K562 (cell line): ENCODE results near the gene SLC26A3. TPM values are rescaled to one million over a fixed set of nuclear protein-coding genes. Genes with fewer than 3 reads are reported as not detected.

Experiments used
- CBFA2T3 ChIP-seq: fragments of 450-650 bp; IDR thresholded peaks from 2 replicates; pipeline ENCODE4 v1.6.1; 2017
- EWSR1 ChIP-seq: fragments of 450-650 bp; IDR thresholded peaks from 2 replicates; pipeline ENCODE4 v1.6.1; 2018; ENCODE audit warnings: borderline replicate concordance, mild to moderate bottlenecking, low read depth, moderate library complexity; ENCODE audit not compliant: partially characterized antibody
- GABPB2 ChIP-seq: fragments of 250-450 bp; sonication (Bioruptor Pico); conservative IDR thresholded peaks from 2 replicates; pipeline ENCODE4 v1.5.1; 2021; ENCODE audit warnings: mild to moderate bottlenecking
- HDGF ChIP-seq: fragments of 450-650 bp; IDR thresholded peaks from 2 replicates; pipeline ENCODE4 v1.6.1; 2016
- MEIS2 ChIP-seq: fragments of 450-650 bp; IDR thresholded peaks from 2 replicates; pipeline ENCODE4 v1.6.1; 2014; ENCODE audit warnings: mild to moderate bottlenecking; ENCODE audit not compliant: partially characterized antibody
- SMARCA4 ChIP-seq: fragments of 450-650 bp; IDR thresholded peaks from 2 replicates; pipeline ENCODE4 v1.6.1; 2016
- TEAD4 ChIP-seq, 2 experiments: sonication (generic) in 1 of 2; formaldehyde crosslinking in 1 of 2; IDR thresholded peaks; 2 replicates each; pipeline versions ENCODE4 v1.6.1 to v1.8.0; 2012 to 2022; ENCODE audit warnings: borderline replicate concordance in 1 of 2, inconsistent platforms in 1 of 2, low read length in 1 of 2, mild to moderate bottlenecking in 1 of 2, missing genetic modification reagents in 1 of 2
- TRIM24 ChIP-seq, 2 experiments: fragments of 450-650 bp; IDR thresholded peaks; 2 replicates each; pipeline ENCODE4 v1.6.1; 2016
- polyA plus RNA-seq, 8 experiments: library from polyadenylated mRNA; depleted of rRNA in 4 of 8; stranded (reverse) in 5 of 8; unstranded in 3 of 8; fragments of >200 nt; fragmentation: Nextera tagmentation in 2 of 8; fragmentation: Illumina TruSeq in 1 of 8; extraction: Ambion mirVana in 2 of 8; extraction: Trizol in 1 of 8; gene quantifications; 2 replicates each; pipeline versions ENCODE4 v1.2.1 to v1.2.3, GENCODE V29; 2011 to 2014; ENCODE audit warnings: inconsistent platforms in 1 of 8, missing spikeins in 1 of 8
- total RNA-seq, 7 experiments: library from RNA; depleted of rRNA in 6 of 7; stranded (reverse); fragments of >200 nt in 6 of 7; fragmentation: Illumina TruSeq in 2 of 7; extraction: Trizol in 2 of 7; gene quantifications; 2 replicates each; pipeline versions ENCODE4 v1.2.1 to v1.2.3, GENCODE V29; 2011 to 2021; ENCODE audit warnings: low replicate concordance in 1 of 7
- TF ChIP-seq, protein P1 (sequence below): fragments of 250-450 bp; sonication (Bioruptor Pico); IDR thresholded peaks from 2 replicates; pipeline ENCODE4 v1.4.0; 2020
- TF ChIP-seq, protein P2 (sequence below): fragments of 200-800 bp; sonication (Bioruptor generic); IDR thresholded peaks from 2 replicates; pipeline ENCODE4 v1.6.1; 2016; ENCODE audit warnings: missing genetic modification characterization, missing compliant biosample characterization
- TF ChIP-seq, protein P3 (sequence below): fragments of 450-650 bp; formaldehyde crosslinking; IDR thresholded peaks from 2 replicates; pipeline ENCODE4 v1.4.0; 2020; ENCODE audit warnings: mild to moderate bottlenecking, moderate library complexity
- TF ChIP-seq, protein P4 (sequence below): sonication (generic); formaldehyde crosslinking; IDR thresholded peaks from 2 replicates; pipeline ENCODE4 v1.8.0; 2022; ENCODE audit warnings: mild to moderate bottlenecking, missing genetic modification reagents
- TF ChIP-seq, protein P5 (sequence below): sonication (generic); formaldehyde crosslinking; IDR thresholded peaks from 2 replicates; pipeline ENCODE4 v1.4.0; 2020; ENCODE audit warnings: mild to moderate bottlenecking, missing genetic modification reagents

The SLC26A3 gene
- total and polyA plus RNA-seq, 9 of the 15 experiments (the other 6 are each of a cell fraction or from before 2014, with no cell fraction given) = 0.86 TPM; not detected in 8

DNA sequence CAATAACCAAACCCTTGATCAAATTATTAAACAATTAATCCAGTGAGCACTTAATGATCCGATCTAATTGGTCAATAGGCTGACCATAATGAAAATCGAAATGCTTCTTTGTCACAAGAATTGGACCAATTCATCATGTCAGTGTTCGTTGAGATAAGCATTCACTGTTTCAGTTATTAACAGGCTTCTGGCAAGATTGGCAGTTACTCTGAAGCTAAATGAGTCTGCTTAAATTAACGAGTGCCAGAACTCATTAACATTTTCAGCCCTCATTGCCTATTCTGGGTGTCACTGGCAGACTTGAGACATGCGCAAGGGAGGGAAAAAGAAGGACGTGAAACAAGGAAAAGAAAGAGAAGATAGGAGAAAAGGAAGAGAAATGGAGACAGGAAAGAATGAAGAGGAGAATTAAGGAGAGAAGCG, 30.7 kb upstream of the SLC26A3 start (continued):
- TF ChIP-seq, protein P1, sequence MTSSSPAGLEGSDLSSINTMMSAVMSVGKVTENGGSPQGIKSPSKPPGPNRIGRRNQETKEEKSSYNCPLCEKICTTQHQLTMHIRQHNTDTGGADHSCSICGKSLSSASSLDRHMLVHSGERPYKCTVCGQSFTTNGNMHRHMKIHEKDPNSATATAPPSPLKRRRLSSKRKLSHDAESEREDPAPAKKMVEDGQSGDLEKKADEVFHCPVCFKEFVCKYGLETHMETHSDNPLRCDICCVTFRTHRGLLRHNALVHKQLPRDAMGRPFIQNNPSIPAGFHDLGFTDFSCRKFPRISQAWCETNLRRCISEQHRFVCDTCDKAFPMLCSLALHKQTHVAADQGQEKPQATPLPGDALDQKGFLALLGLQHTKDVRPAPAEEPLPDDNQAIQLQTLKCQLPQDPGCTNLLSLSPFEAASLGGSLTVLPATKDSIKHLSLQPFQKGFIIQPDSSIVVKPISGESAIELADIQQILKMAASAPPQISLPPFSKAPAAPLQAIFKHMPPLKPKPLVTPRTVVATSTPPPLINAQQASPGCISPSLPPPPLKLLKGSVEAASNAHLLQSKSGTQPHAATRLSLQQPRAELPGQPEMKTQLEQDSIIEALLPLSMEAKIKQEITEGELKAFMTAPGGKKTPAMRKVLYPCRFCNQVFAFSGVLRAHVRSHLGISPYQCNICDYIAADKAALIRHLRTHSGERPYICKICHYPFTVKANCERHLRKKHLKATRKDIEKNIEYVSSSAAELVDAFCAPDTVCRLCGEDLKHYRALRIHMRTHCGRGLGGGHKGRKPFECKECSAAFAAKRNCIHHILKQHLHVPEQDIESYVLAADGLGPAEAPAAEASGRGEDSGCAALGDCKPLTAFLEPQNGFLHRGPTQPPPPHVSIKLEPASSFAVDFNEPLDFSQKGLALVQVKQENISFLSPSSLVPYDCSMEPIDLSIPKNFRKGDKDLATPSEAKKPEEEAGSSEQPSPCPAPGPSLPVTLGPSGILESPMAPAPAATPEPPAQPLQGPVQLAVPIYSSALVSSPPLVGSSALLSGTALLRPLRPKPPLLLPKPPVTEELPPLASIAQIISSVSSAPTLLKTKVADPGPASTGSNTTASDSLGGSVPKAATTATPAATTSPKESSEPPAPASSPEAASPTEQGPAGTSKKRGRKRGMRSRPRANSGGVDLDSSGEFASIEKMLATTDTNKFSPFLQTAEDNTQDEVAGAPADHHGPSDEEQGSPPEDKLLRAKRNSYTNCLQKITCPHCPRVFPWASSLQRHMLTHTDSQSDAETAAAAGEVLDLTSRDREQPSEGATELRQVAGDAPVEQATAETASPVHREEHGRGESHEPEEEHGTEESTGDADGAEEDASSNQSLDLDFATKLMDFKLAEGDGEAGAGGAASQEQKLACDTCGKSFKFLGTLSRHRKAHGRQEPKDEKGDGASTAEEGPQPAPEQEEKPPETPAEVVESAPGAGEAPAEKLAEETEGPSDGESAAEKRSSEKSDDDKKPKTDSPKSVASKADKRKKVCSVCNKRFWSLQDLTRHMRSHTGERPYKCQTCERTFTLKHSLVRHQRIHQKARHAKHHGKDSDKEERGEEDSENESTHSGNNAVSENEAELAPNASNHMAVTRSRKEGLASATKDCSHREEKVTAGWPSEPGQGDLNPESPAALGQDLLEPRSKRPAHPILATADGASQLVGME = no peak
- TF ChIP-seq TRIM24 (IDR thresholded peaks at IDR 0.05) (peak; percentile 15 to 50; a peak in 1 of 4 replicates), SMARCA4 (peak; percentile 31; the same call in 1 of the 2 replicates), TEAD4 (IDR thresholded peaks at IDR 0.05; ENCODE audit: low read length) (peak; percentile 68), TEAD4 (CRISPR knock-in tag; IDR thresholded peaks at IDR 0.05; ENCODE audit: borderline replicate concordance) (no peak), HDGF (0 out of 2 replicates have a peak, but pooled peaks have one; percentile 21), EWSR1 (no peak), CBFA2T3 (peak; percentile 68), MEIS2 (peak; percentile 94), GABPB2 (CRISPR knock-in tag) (no peak)
- TF ChIP-seq, protein P2, sequence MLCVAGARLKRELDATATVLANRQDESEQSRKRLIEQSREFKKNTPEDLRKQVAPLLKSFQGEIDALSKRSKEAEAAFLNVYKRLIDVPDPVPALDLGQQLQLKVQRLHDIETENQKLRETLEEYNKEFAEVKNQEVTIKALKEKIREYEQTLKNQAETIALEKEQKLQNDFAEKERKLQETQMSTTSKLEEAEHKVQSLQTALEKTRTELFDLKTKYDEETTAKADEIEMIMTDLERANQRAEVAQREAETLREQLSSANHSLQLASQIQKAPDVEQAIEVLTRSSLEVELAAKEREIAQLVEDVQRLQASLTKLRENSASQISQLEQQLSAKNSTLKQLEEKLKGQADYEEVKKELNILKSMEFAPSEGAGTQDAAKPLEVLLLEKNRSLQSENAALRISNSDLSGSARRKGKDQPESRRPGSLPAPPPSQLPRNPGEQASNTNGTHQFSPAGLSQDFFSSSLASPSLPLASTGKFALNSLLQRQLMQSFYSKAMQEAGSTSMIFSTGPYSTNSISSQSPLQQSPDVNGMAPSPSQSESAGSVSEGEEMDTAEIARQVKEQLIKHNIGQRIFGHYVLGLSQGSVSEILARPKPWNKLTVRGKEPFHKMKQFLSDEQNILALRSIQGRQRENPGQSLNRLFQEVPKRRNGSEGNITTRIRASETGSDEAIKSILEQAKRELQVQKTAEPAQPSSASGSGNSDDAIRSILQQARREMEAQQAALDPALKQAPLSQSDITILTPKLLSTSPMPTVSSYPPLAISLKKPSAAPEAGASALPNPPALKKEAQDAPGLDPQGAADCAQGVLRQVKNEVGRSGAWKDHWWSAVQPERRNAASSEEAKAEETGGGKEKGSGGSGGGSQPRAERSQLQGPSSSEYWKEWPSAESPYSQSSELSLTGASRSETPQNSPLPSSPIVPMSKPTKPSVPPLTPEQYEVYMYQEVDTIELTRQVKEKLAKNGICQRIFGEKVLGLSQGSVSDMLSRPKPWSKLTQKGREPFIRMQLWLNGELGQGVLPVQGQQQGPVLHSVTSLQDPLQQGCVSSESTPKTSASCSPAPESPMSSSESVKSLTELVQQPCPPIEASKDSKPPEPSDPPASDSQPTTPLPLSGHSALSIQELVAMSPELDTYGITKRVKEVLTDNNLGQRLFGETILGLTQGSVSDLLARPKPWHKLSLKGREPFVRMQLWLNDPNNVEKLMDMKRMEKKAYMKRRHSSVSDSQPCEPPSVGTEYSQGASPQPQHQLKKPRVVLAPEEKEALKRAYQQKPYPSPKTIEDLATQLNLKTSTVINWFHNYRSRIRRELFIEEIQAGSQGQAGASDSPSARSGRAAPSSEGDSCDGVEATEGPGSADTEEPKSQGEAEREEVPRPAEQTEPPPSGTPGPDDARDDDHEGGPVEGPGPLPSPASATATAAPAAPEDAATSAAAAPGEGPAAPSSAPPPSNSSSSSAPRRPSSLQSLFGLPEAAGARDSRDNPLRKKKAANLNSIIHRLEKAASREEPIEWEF (CRISPR knock-in tag) = peak; percentile 60; the same call in 1 of the 2 replicates
- TF ChIP-seq, protein P3, sequence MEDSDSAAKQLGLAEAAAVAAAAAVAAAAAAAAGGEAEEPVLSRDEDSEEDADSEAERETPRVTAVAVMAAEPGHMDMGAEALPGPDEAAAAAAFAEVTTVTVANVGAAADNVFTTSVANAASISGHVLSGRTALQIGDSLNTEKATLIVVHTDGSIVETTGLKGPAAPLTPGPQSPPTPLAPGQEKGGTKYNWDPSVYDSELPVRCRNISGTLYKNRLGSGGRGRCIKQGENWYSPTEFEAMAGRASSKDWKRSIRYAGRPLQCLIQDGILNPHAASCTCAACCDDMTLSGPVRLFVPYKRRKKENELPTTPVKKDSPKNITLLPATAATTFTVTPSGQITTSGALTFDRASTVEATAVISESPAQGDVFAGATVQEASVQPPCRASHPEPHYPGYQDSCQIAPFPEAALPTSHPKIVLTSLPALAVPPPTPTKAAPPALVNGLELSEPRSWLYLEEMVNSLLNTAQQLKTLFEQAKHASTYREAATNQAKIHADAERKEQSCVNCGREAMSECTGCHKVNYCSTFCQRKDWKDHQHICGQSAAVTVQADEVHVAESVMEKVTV (CRISPR knock-in tag) = no peak
- TF ChIP-seq, protein P4, sequence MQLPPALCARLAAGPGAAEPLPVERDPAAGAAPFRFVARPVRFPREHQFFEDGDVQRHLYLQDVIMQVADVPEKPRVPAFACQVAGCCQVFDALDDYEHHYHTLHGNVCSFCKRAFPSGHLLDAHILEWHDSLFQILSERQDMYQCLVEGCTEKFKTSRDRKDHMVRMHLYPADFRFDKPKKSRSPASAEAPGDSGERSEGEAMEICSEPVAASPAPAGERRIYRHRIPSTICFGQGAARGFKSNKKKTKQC = no peak
- TF ChIP-seq, protein P5, sequence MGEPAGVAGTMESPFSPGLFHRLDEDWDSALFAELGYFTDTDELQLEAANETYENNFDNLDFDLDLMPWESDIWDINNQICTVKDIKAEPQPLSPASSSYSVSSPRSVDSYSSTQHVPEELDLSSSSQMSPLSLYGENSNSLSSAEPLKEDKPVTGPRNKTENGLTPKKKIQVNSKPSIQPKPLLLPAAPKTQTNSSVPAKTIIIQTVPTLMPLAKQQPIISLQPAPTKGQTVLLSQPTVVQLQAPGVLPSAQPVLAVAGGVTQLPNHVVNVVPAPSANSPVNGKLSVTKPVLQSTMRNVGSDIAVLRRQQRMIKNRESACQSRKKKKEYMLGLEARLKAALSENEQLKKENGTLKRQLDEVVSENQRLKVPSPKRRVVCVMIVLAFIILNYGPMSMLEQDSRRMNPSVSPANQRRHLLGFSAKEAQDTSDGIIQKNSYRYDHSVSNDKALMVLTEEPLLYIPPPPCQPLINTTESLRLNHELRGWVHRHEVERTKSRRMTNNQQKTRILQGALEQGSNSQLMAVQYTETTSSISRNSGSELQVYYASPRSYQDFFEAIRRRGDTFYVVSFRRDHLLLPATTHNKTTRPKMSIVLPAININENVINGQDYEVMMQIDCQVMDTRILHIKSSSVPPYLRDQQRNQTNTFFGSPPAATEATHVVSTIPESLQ (CRISPR knock-in tag) = no peak
